B cell (primary cell): ENCODE results near the gene NT5DC3. TPM values are rescaled to one million over a fixed set of nuclear protein-coding genes. Genes with fewer than 3 reads are reported as not detected.

Source experiments
- ATAC-seq: fragments of 200-7000 bp; cut with Tn5 transposase; one replicate; pipeline ENCODE4 v1.10.0; 2021; ENCODE audit warnings: low read depth, mild to moderate bottlenecking, moderate number of reproducible peaks, moderate library complexity
- CTCF ChIA-PET: fragments of 350-600 bp; sonication (Branson Sonifier 250); formaldehyde crosslinking; loops from one replicate; lab custom pipeline; 2021; ENCODE audit warnings: antibody characterized with exemption, inconsistent platforms; lab: Charles Lee
- POLR2A ChIA-PET: fragments of 350-600 bp; sonication (Branson Sonifier 250); formaldehyde crosslinking; loops from one replicate; lab custom pipeline; 2021; ENCODE audit warnings: antibody characterized with exemption; lab: Charles Lee
- DNase-seq: peaks from one replicate; pipeline ENCODE4 v3.0.0; 2013
- H2AFZ ChIP-seq: 2 replicates; pipeline ENCODE4 v1.6.1; 2012; ENCODE audit warnings: mild to moderate bottlenecking, low read depth, low read length; ENCODE audit not compliant: insufficient read depth, poor library complexity, severe bottlenecking
- H3K27ac ChIP-seq, 2 donors: 1 replicate in 1 of 2; 2 replicates in 1 of 2; pipeline ENCODE4 v1.5.1; 2012 to 2013; ENCODE audit warnings: low read length in 2 of 2, mild to moderate bottlenecking in 2 of 2, moderate library complexity in 1 of 2
- H3K27me3 ChIP-seq, 4 experiments: fragments of 200-600 bp in 1 of 4; sonication (generic) in 1 of 4; replicated peaks in 1 of 4; 1 replicate in 2 of 4; 2 replicates in 2 of 4; pipeline versions ENCODE4 v1.6.1 to v1.7.0; 2013 to 2016; ENCODE audit warnings: low read length in 3 of 4, mild to moderate bottlenecking in 2 of 4, mixed read lengths in 1 of 4, moderate library complexity in 1 of 4; ENCODE audit not compliant: insufficient read depth in 4 of 4, control insufficient read depth in 3 of 4; ENCODE audit errors: control extremely low read depth in 1 of 4
- H3K36me3 ChIP-seq, 2 experiments: replicated peaks in 1 of 2; 1 replicate in 1 of 2; 2 replicates in 1 of 2; pipeline versions ENCODE4 v1.6.1 to v1.7.1; 2013; ENCODE audit warnings: low read length in 1 of 2; ENCODE audit not compliant: insufficient read depth in 2 of 2, control insufficient read depth in 1 of 2; ENCODE audit errors: control extremely low read depth in 1 of 2, extremely low read depth in 1 of 2
- H3K4me1 ChIP-seq, 2 donors: fragments of 200-600 bp in 1 of 2; sonication (generic) in 1 of 2; 1 replicate in 1 of 2; 2 replicates in 1 of 2; pipeline versions ENCODE4 v1.5.1 to v1.6.1; 2013 to 2017; ENCODE audit warnings: low read length in 2 of 2; ENCODE audit not compliant: control insufficient read depth in 2 of 2, insufficient read depth in 2 of 2
- H3K4me2 ChIP-seq: replicated peaks from 2 replicates; pipeline ENCODE3; 2012; ENCODE audit warnings: mild to moderate bottlenecking, low read depth, low read length; ENCODE audit not compliant: poor library complexity, severe bottlenecking
- H3K4me3 ChIP-seq, 5 experiments: fragments of 200-600 bp in 1 of 5; sonication (generic) in 1 of 5; 1 replicate in 3 of 5; 2 replicates in 2 of 5; pipeline versions ENCODE4 v1.5.1 to v1.7.0; 2011 to 2016; ENCODE audit warnings: low read length in 4 of 5, mild to moderate bottlenecking in 4 of 5, low read depth in 2 of 5, control low read depth in 1 of 5, moderate library complexity in 1 of 5; ENCODE audit not compliant: insufficient read depth in 1 of 5; ENCODE audit errors: control extremely low read depth in 1 of 5, extremely low read depth in 1 of 5
- H3K79me2 ChIP-seq: fragments of 200-600 bp; sonication (generic); one replicate; pipeline ENCODE4 v1.6.0; 2016; ENCODE audit warnings: low read length; ENCODE audit not compliant: control insufficient read depth, insufficient read depth
- H3K9ac ChIP-seq: fragments of 200-600 bp; sonication (generic); 2 replicates; pipeline ENCODE4 v1.6.1; 2017; ENCODE audit warnings: mild to moderate bottlenecking, low read length, moderate library complexity
- H3K9me3 ChIP-seq, 3 donors: one replicate each; pipeline versions ENCODE4 v1.6.1 to v1.7.1; 2013; ENCODE audit warnings: low read length in 2 of 3; ENCODE audit not compliant: control insufficient read depth in 2 of 3, insufficient read depth in 1 of 3; ENCODE audit errors: control extremely low read depth in 1 of 3
- H4K20me1 ChIP-seq: 2 replicates; pipeline ENCODE4 v1.6.0; 2012; ENCODE audit warnings: mild to moderate bottlenecking, low read length; ENCODE audit not compliant: insufficient read depth, control insufficient read depth, poor library complexity, severe bottlenecking
- H3K27ac Mint-ChIP-seq: one replicate; pipeline ENCODE4 v1.8.0; 2021; ENCODE audit warnings: mixed read lengths
- H3K27me3 Mint-ChIP-seq: one replicate; pipeline ENCODE4 v1.8.0; 2021; ENCODE audit warnings: mixed read lengths
- H3K4me1 Mint-ChIP-seq: one replicate; pipeline ENCODE4 v1.8.0; 2021; ENCODE audit warnings: mixed read lengths
- H3K4me3 Mint-ChIP-seq: one replicate; pipeline ENCODE4 v1.8.0; 2021; ENCODE audit warnings: mixed read lengths
- H3K9me3 Mint-ChIP-seq: one replicate; pipeline ENCODE4 v1.8.0; 2022; ENCODE audit warnings: mixed read lengths; ENCODE audit not compliant: insufficient read depth
- EZH2 ChIP-seq: IDR thresholded peaks from 2 replicates; pipeline ENCODE4 v1.6.1; 2012; ENCODE audit warnings: borderline replicate concordance, low read depth, mild to moderate bottlenecking, moderate library complexity, low read length; ENCODE audit not compliant: insufficient read depth, poor library complexity, severe bottlenecking
- WGBS: methylation state at CpG from one replicate; pipeline ENCODE4 v1.1.5; 2013; ENCODE audit warnings: missing lambda C conversion rate; ENCODE audit not compliant: insufficient coverage; 5-methylcytosine and 5-hydroxymethylcytosine counted together
- intact Hi-C: fragments of 100-400 bp; cut with micrococcal nuclease; formaldehyde crosslinking; loops from one replicate; pipeline ENCODE4 v1.10.0; 2022
- polyA plus RNA-seq: library from polyadenylated mRNA; depleted of rRNA; stranded (reverse); fragments of >200 nt; gene quantifications from 2 replicates; pipeline ENCODE4 v1.2.3, GENCODE V29; 2012
- total RNA-seq, 2 donors: library from RNA; stranded (reverse); fragments of 120-200 nt in 1 of 2; gene quantifications; 1 replicate in 1 of 2; 2 replicates in 1 of 2; pipeline versions ENCODE4 v1.2.3 to v1.2.4, GENCODE V29; 2013 to 2022
- TF ChIP-seq, protein P1 (sequence below): fragments of 200-600 bp; IDR thresholded peaks from one replicate; pipeline ENCODE4 v1.8.0; 2022; ENCODE audit warnings: antibody characterized with exemption, mild to moderate bottlenecking

Gene NT5DC3
- total and polyA plus RNA-seq, 2 donors (not counting 1 experiment from before 2014, with no cell fraction given), result 4.4 to 10.6 TPM

DNA sequence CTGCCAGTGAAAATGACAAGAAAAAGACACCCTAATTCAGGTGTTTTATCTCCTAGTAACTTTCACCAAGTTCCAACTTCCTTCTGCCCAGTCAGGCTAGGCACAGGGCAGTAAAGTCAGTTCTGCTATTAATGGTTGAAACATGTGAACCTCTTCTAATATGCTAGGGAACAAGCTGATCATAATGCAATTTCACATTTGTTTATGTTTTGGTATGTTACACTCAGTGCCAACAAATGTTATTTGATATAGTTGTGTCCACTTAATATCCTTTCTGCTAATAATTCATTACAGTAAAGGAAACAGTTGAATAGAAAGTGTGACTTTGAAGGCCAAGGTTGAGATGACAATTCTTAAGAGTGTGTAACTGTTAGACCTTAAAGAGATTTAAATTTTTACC is 17.2 kb downstream of the NT5DC3 start:
- ChIA-PET POLR2A (no interaction called here), CTCF (no interaction called here)
- H3K4me1 ChIP-seq, result peaks cover 0 to 2% of the 10 kb centered on the region in 2 donors
- ATAC-seq, result no peak
- Mint-ChIP-seq H3K27ac (no peak overlapping the region), H3K9me3 (peaks cover 3% of the 10 kb centered on the region), H3K4me1 (peaks cover 6% of the 10 kb centered on the region), H3K4me3 (no peak overlapping the region), H3K27me3 (no peaks in the 10 kb centered on the region)
- intact Hi-C loops, result no loop called here
- DNase-seq, result no peak
- no peaks in the 10 kb centered on the region for H4K20me1 ChIP-seq
- H3K4me3 ChIP-seq, result no peak overlapping the region
- peaks cover 0 to 8% of the 10 kb centered on the region in 2 experiments for H3K36me3 ChIP-seq
- H3K79me2 ChIP-seq, result no peaks in the 10 kb centered on the region
- H3K9me3 ChIP-seq, result peaks cover 3 to 8% (median 6%) of the 10 kb centered on the region in 3 donors
- no peak overlapping the region for H3K27ac ChIP-seq
- no peak overlapping the region for H2AFZ ChIP-seq
- no peak for TF ChIP-seq EZH2
- TF ChIP-seq, protein P1, sequence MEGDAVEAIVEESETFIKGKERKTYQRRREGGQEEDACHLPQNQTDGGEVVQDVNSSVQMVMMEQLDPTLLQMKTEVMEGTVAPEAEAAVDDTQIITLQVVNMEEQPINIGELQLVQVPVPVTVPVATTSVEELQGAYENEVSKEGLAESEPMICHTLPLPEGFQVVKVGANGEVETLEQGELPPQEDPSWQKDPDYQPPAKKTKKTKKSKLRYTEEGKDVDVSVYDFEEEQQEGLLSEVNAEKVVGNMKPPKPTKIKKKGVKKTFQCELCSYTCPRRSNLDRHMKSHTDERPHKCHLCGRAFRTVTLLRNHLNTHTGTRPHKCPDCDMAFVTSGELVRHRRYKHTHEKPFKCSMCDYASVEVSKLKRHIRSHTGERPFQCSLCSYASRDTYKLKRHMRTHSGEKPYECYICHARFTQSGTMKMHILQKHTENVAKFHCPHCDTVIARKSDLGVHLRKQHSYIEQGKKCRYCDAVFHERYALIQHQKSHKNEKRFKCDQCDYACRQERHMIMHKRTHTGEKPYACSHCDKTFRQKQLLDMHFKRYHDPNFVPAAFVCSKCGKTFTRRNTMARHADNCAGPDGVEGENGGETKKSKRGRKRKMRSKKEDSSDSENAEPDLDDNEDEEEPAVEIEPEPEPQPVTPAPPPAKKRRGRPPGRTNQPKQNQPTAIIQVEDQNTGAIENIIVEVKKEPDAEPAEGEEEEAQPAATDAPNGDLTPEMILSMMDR, result no peak
- H3K4me2 ChIP-seq, result no peak overlapping the region
- no peaks in the 10 kb centered on the region for H3K27me3 ChIP-seq
- H3K9ac ChIP-seq, result no peak overlapping the region

DNA sequence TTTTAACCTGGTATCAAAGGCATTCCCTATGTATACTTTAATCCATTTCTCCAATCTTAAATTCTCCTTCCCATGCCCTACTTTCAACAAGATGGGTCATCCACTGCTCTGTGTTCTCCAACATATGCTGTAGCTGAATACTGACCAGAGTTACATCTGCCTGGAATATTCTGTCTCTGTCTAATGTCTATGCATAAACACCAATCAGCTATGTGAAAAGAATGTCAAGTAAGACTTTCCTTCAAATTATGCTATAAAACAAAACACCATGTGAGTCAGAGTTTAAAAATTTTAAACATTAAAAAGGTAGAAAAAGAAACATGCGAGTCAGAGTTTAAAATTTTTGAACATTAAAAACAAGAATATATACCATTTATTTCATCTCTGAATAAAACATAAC is 19.3 kb downstream of the NT5DC3 start:
- intact Hi-C loops, result no loop called here
- POLR2A ChIA-PET, result no interaction called here
- Histone ChIP-seq H3K27ac (no peak overlapping the region), H3K4me2 (no peak overlapping the region), H3K9ac (no peak overlapping the region), H3K79me2 (no peaks in the 10 kb centered on the region), H3K4me3 (no peak overlapping the region), H2AFZ (no peak overlapping the region), H4K20me1 (no peaks in the 10 kb centered on the region), H3K36me3 (peaks cover 0 to 8% of the 10 kb centered on the region in 2 experiments), H3K9me3 (peaks cover 3 to 8% (median 6%) of the 10 kb centered on the region in 3 donors), H3K4me1 (no peaks in the 10 kb centered on the region), H3K27me3 (no peaks in the 10 kb centered on the region)
- DNase-seq (no peak), ATAC-seq (no peak)
- TF ChIP-seq EZH2, result no peak
- TF ChIP-seq, protein P1, result no peak
- Mint-ChIP-seq H3K27me3 (no peaks in the 10 kb centered on the region), H3K9me3 (peaks cover 3% of the 10 kb centered on the region), H3K4me1 (no peaks in the 10 kb centered on the region), H3K27ac (no peak overlapping the region), H3K4me3 (no peak overlapping the region)
- CTCF ChIA-PET, result no interaction called here
- no CpG with 5 or more reads among the region's 1 CpG for WGBS
